K562 (cell line): Measurements from ENCODE around the gene METTL8. TPM values are rescaled to one million over a fixed set of nuclear protein-coding genes. Genes with fewer than 3 reads are reported as not detected.
A peak's percentile ranks its signal among the peaks of the same experiment; 100 is the strongest.

ENCODE experiments used
- ATAC-seq: fragments of 200-7000 bp; cut with Tn5 transposase; 3 replicates; pipeline ENCODE4 v1.9.1; 2020; ENCODE audit warnings: moderate library complexity
- BruUV-seq: library from RNA; stranded (reverse); fragments of 400-500 nt; replicated peaks from 2 replicates; lab custom pipeline; 2021; lab: Mats Ljungman, UMichigan
- CTCF ChIA-PET: fragments of 300-600 bp; formaldehyde crosslinking; extraction: SDS; loops from one replicate; lab custom pipeline; 2021; ENCODE audit warnings: low intra/inter-chr PET ratio; lab: Yijun Ruan, JAX
- POLR2A ChIA-PET: fragments of 300-600, 350-650 bp; sonication (Branson Sonifier 250); formaldehyde crosslinking; extraction: SDS; loops from one replicate; lab custom pipeline; 2021; ENCODE audit warnings: antibody characterized with exemption, inconsistent platforms; lab: Yijun Ruan, JAX
- DNase-seq, 4 experiments: peaks; one replicate each; pipeline versions ENCODE4 v3.0.0 to v3.0.0-alpha.2; 2011 to 2018; ENCODE audit warnings: low spot score in 3 of 4, mixed read lengths in 3 of 4; ENCODE audit errors: extremely low read depth in 1 of 4
- FAIRE-seq: peaks from 2 replicates; lab custom pipeline; 2011; peaks lifted over from hg19 to GRCh38; lab: Jason Lieb, UNC
- H2AFZ ChIP-seq: 2 replicates; pipeline ENCODE4 v1.6.0; 2011; ENCODE audit warnings: low read depth, low read length, control low read depth, inconsistent platforms
- H3K27ac ChIP-seq: fragments of 200-600 bp; 3 replicates; pipeline ENCODE4 v1.8.0; 2011; ENCODE audit warnings: low read depth, mild to moderate bottlenecking, control low read depth, inconsistent platforms, low read length, moderate library complexity, mixed read lengths; ENCODE audit errors: extremely low read depth
- H3K27me3 ChIP-seq, 2 experiments: fragments of 300-600 bp in 1 of 2; 2 replicates in 1 of 2; 3 replicates in 1 of 2; pipeline versions ENCODE4 v1.6.0 to v1.8.0; 2011; ENCODE audit warnings: inconsistent platforms in 2 of 2, low read length in 2 of 2, mild to moderate bottlenecking in 1 of 2, mixed read lengths in 1 of 2, moderate library complexity in 1 of 2; ENCODE audit not compliant: control insufficient read depth in 2 of 2, insufficient read depth in 2 of 2
- H3K36me3 ChIP-seq: fragments of 300-600 bp; 3 replicates; pipeline ENCODE4 v1.8.0; 2011; ENCODE audit warnings: mild to moderate bottlenecking, low read length, inconsistent platforms; ENCODE audit not compliant: control insufficient read depth, insufficient read depth
- H3K4me1 ChIP-seq, 2 experiments: fragments of 200-600 bp in 1 of 2; replicated peaks in 1 of 2; 2 replicates in 1 of 2; 3 replicates in 1 of 2; pipeline versions ENCODE4 v1.5.1 to v1.8.0; 2011; ENCODE audit warnings: inconsistent platforms in 2 of 2, low read length in 2 of 2, mild to moderate bottlenecking in 1 of 2, mixed read lengths in 1 of 2, moderate library complexity in 1 of 2; ENCODE audit not compliant: control insufficient read depth in 2 of 2, insufficient read depth in 2 of 2
- H3K4me2 ChIP-seq: 2 replicates; pipeline ENCODE4 v1.6.1; 2011; ENCODE audit warnings: low read length, control low read depth, inconsistent platforms, mixed read lengths; ENCODE audit not compliant: insufficient read depth
- H3K4me3 ChIP-seq: fragments of 200-600 bp; sonication (generic), shearing (Covaris generic); 2 replicates; pipeline ENCODE4 v1.5.1; 2016; ENCODE audit warnings: control low read depth, inconsistent platforms
- H3K79me2 ChIP-seq: fragments of 200-600 bp; 3 replicates; pipeline ENCODE4 v1.8.0; 2011; ENCODE audit warnings: low read length, inconsistent platforms; ENCODE audit not compliant: control insufficient read depth, insufficient read depth
- H3K9ac ChIP-seq, 2 experiments: 2 replicates each; pipeline versions ENCODE4 v1.6.0 to v1.6.1; 2011; ENCODE audit warnings: low read depth in 2 of 2, low read length in 2 of 2, control low read depth in 1 of 2, inconsistent platforms in 1 of 2, mild to moderate bottlenecking in 1 of 2, mixed read lengths in 1 of 2; ENCODE audit not compliant: insufficient read depth in 1 of 2
- H3K9me1 ChIP-seq: one replicate; pipeline ENCODE4 v1.6.0; 2011; ENCODE audit warnings: inconsistent platforms, mild to moderate bottlenecking, low read length, moderate library complexity; ENCODE audit not compliant: control insufficient read depth, insufficient read depth
- H3K9me3 ChIP-seq: replicated peaks from 2 replicates; pipeline ENCODE4 v1.5.1; 2011; ENCODE audit warnings: low read depth, low read length, inconsistent platforms; ENCODE audit not compliant: control insufficient read depth, insufficient read depth
- H4K20me1 ChIP-seq: replicated peaks from 2 replicates; pipeline ENCODE4 v1.6.1; 2011; ENCODE audit warnings: low read length, inconsistent platforms, mixed read lengths; ENCODE audit not compliant: control insufficient read depth, insufficient read depth
- ASH1L ChIP-seq: fragments of 450-650 bp; IDR thresholded peaks from 2 replicates; pipeline ENCODE4 v1.6.1; 2018; ENCODE audit warnings: borderline replicate concordance, mild to moderate bottlenecking, low read depth; ENCODE audit not compliant: partially characterized antibody
- HDAC2 ChIP-seq: fragments of 450-650 bp; IDR thresholded peaks from 2 replicates; pipeline ENCODE4 v1.6.1; 2016; ENCODE audit warnings: mild to moderate bottlenecking
- KAT7 ChIP-seq: sonication (generic); formaldehyde crosslinking; IDR thresholded peaks from 2 replicates; pipeline ENCODE4 v1.8.0; 2022; ENCODE audit warnings: missing genetic modification reagents, mild to moderate bottlenecking, borderline replicate concordance
- MECOM ChIP-seq: fragments of 250-450 bp; sonication (Bioruptor Pico); IDR thresholded peaks from 2 replicates; pipeline ENCODE4 v1.8.0; 2022; ENCODE audit warnings: inconsistent platforms
- NR4A1 ChIP-seq, 2 experiments: fragments of 250-450 bp in 1 of 2; fragments of 450-650 bp in 1 of 2; sonication (Bioruptor Pico) in 1 of 2; IDR thresholded peaks; 2 replicates each; pipeline versions ENCODE4 v1.4.0 to v1.6.1; 2016 to 2020; ENCODE audit warnings: mild to moderate bottlenecking in 2 of 2, missing compliant biosample characterization in 1 of 2, missing genetic modification characterization in 1 of 2, moderate library complexity in 1 of 2
- SMARCC2 ChIP-seq: fragments of 450-650 bp; IDR thresholded peaks from 2 replicates; pipeline ENCODE4 v1.6.1; 2017; ENCODE audit warnings: antibody characterized with exemption, moderate library complexity, mild to moderate bottlenecking, low read depth
- TEAD1 ChIP-seq, 2 experiments: fragments of 450-650 bp in 1 of 2; sonication (generic) in 1 of 2; formaldehyde crosslinking; IDR thresholded peaks; 2 replicates each; pipeline versions ENCODE4 v1.4.0 to v1.8.0; 2020 to 2022; ENCODE audit warnings: mild to moderate bottlenecking in 2 of 2, missing genetic modification reagents in 1 of 2
- TRIM28 ChIP-seq: fragments of 450-650 bp; IDR thresholded peaks from 2 replicates; pipeline ENCODE4 v1.6.1; 2017
- ZBTB26 ChIP-seq: fragments of 450-650 bp; formaldehyde crosslinking; IDR thresholded peaks from 2 replicates; pipeline ENCODE4 v1.4.0; 2022; ENCODE audit warnings: missing genetic modification characterization
- ZNF217 ChIP-seq: sonication (generic); formaldehyde crosslinking; IDR thresholded peaks from 2 replicates; pipeline ENCODE4 v1.8.0; 2022; ENCODE audit warnings: mild to moderate bottlenecking, missing genetic modification reagents
- WGBS: fragments of 100-300 bp; shearing (Covaris generic); methylation state at CpG from one replicate; pipeline ENCODE4 v1.1.6; 2016; ENCODE audit warnings: low coverage, mixed read lengths; ENCODE audit not compliant: insufficient coverage; ENCODE audit errors: missing lambda C conversion rate; 5-methylcytosine and 5-hydroxymethylcytosine counted together
- in situ Hi-C: fragments of 300-500 bp; cut with MboI; formaldehyde crosslinking; loops from 4 replicates; pipeline ENCODE4 v1.15.0; 2018; ENCODE audit warnings: inconsistent platforms, mixed read lengths
- intact Hi-C: fragments of 100-400 bp; cut with micrococcal nuclease; formaldehyde crosslinking; loops from 2 replicates; pipeline ENCODE4 v1.14.2; 2022
- polyA plus RNA-seq, 8 experiments: library from polyadenylated mRNA; depleted of rRNA in 4 of 8; stranded (reverse) in 5 of 8; unstranded in 3 of 8; fragments of >200 nt; fragmentation: Nextera tagmentation in 2 of 8; fragmentation: Illumina TruSeq in 1 of 8; extraction: Ambion mirVana in 2 of 8; extraction: Trizol in 1 of 8; gene quantifications; 2 replicates each; pipeline versions ENCODE4 v1.2.1 to v1.2.3, GENCODE V29; 2011 to 2014; ENCODE audit warnings: inconsistent platforms in 1 of 8, missing spikeins in 1 of 8
- total RNA-seq, 7 experiments: library from RNA; depleted of rRNA in 6 of 7; stranded (reverse); fragments of >200 nt in 6 of 7; fragmentation: Illumina TruSeq in 2 of 7; extraction: Trizol in 2 of 7; gene quantifications; 2 replicates each; pipeline versions ENCODE4 v1.2.1 to v1.2.3, GENCODE V29; 2011 to 2021; ENCODE audit warnings: low replicate concordance in 1 of 7
- TF ChIP-seq, protein P1 (sequence below): fragments of 450-650 bp; IDR thresholded peaks from 2 replicates; pipeline ENCODE4 v1.6.1; 2017; ENCODE audit warnings: mild to moderate bottlenecking, moderate library complexity
- TF ChIP-seq, protein P2 (sequence below), 2 experiments: fragments of 450-650 bp in 1 of 2; sonication (generic) in 1 of 2; formaldehyde crosslinking in 1 of 2; IDR thresholded peaks in 1 of 2; conservative IDR thresholded peaks in 1 of 2; 2 replicates each; pipeline versions ENCODE4 v1.6.1 to v1.8.1; 2016 to 2023; ENCODE audit warnings: mild to moderate bottlenecking in 2 of 2, moderate library complexity in 2 of 2, inconsistent platforms in 1 of 2, missing genetic modification reagents in 1 of 2
- TF ChIP-seq, protein P3 (sequence below): fragments of 250-450 bp; sonication (Bioruptor Pico); IDR thresholded peaks from 2 replicates; pipeline ENCODE4 v1.5.0; 2021; ENCODE audit warnings: mild to moderate bottlenecking, borderline replicate concordance

METTL8 gene
- total and polyA plus RNA-seq, 9 of the 15 experiments (the other 6 are each of a cell fraction or from before 2014, with no cell fraction given): 12.9 to 52.6 (median 33.7) TPM

- Histone ChIP-seq H3K36me3 (peaks cover 35% of the 10 kb centered on the region), H3K9me3 (peaks cover 10% of the 10 kb centered on the region), H3K9me1 (no peaks in the 10 kb centered on the region), H2AFZ (peak overlapping the region; percentile 95), H3K79me2 (peaks cover 80% of the 10 kb centered on the region), H3K4me2 (peak overlapping the region; percentile 96), H4K20me1 (no peaks in the 10 kb centered on the region), H3K27me3 (no peaks in the 10 kb centered on the region), H3K9ac (peak overlapping the region; percentile 91 to 95), H3K27ac (peak overlapping the region; percentile 94), H3K4me3 (peak overlapping the region; percentile 86), H3K4me1 (peaks cover 13 to 18% of the 10 kb centered on the region in 2 experiments)
- intact Hi-C loops: loop anchor here (1.0 to 5.0 kb wide), 3 partner anchors 276 to 505 kb away; no protein-coding TSS in a partner anchor
- CTCF ChIA-PET: no interaction called here
- BruUV-seq: TSS peak; percentile 74
- peak; percentile 67 for FAIRE-seq
- DNase-seq: peak; percentile 54 to 87 (median 62)
- in situ Hi-C loops: no loop called here
- ATAC-seq: peak; percentile 55
- POLR2A ChIA-PET: interaction anchor here (0.5 to 2.1 kb wide), 31 partner anchors 8 to 666 kb away, joined by 3 to 15 read pairs (median 3); partner anchors contain the start of genes CYBRD1 and GORASP2
- WGBS: 3% methylated on average over 20 of the region's 20 CpGs
- 0 out of 2 replicates have a peak, but pooled peaks have one; percentile 49 for TF ChIP-seq SMARCC2
- TF ChIP-seq MECOM (CRISPR knock-in tag): peak; percentile 73; the same call in 1 of the 2 replicates
- TF ChIP-seq HDAC2: peak; percentile 73; the same call in 1 of the 2 replicates
- peak in 1 of 2 experiments; percentile 63; a peak in 2 of 4 replicates for TF ChIP-seq TEAD1 (CRISPR knock-in tag; IDR thresholded peaks at IDR 0.05)
- no peak for TF ChIP-seq ZBTB26 (CRISPR knock-in tag)
- TF ChIP-seq, protein P1, sequence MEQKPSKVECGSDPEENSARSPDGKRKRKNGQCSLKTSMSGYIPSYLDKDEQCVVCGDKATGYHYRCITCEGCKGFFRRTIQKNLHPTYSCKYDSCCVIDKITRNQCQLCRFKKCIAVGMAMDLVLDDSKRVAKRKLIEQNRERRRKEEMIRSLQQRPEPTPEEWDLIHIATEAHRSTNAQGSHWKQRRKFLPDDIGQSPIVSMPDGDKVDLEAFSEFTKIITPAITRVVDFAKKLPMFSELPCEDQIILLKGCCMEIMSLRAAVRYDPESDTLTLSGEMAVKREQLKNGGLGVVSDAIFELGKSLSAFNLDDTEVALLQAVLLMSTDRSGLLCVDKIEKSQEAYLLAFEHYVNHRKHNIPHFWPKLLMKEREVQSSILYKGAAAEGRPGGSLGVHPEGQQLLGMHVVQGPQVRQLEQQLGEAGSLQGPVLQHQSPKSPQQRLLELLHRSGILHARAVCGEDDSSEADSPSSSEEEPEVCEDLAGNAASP: no peak
- TF ChIP-seq, protein P2, sequence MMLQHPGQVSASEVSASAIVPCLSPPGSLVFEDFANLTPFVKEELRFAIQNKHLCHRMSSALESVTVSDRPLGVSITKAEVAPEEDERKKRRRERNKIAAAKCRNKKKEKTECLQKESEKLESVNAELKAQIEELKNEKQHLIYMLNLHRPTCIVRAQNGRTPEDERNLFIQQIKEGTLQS (IDR thresholded peaks at IDR 0.05): no peak
- TF ChIP-seq, protein P2 (CRISPR knock-in tag; conservative IDR thresholded peaks at IDR 0.05): peak; percentile 52; the same call in 1 of the 2 replicates
- TF ChIP-seq NR4A1 (CRISPR knock-in tag; IDR thresholded peaks at IDR 0.05): no peak
- 0 out of 2 replicates have a peak, but pooled peaks have one; percentile 45 for TF ChIP-seq NR4A1 (tag; IDR thresholded peaks at IDR 0.05)
- TF ChIP-seq, protein P3, sequence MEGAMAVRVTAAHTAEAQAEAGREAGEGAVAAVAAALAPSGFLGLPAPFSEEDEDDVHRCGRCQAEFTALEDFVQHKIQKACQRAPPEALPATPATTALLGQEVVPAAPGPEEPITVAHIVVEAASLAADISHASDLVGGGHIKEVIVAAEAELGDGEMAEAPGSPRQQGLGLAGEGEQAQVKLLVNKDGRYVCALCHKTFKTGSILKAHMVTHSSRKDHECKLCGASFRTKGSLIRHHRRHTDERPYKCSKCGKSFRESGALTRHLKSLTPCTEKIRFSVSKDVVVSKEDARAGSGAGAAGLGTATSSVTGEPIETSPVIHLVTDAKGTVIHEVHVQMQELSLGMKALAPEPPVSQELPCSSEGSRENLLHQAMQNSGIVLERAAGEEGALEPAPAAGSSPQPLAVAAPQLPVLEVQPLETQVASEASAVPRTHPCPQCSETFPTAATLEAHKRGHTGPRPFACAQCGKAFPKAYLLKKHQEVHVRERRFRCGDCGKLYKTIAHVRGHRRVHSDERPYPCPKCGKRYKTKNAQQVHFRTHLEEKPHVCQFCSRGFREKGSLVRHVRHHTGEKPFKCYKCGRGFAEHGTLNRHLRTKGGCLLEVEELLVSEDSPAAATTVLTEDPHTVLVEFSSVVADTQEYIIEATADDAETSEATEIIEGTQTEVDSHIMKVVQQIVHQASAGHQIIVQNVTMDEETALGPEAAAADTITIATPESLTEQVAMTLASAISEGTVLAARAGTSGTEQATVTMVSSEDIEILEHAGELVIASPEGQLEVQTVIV (CRISPR knock-in tag): no peak
- TF ChIP-seq ASH1L: peak; percentile 11
- no peak for TF ChIP-seq KAT7 (CRISPR knock-in tag)
- no peak; the same call in 1 of the 2 replicates for TF ChIP-seq TRIM28
- no peak for TF ChIP-seq ZNF217 (CRISPR knock-in tag)
Observed at GRCh38 chr2:171432969-171433762, 624 bp downstream of the METTL8 start.
